PC-3 (cell line): ENCODE results near the gene PDE11A.

Source experiments
- EZH2phosphoT487 ChIP-seq: fragments of 300-600 bp; sonication (generic); IDR thresholded peaks from 2 replicates; pipeline ENCODE4 v1.6.1; 2018; ENCODE audit warnings: mild to moderate bottlenecking, antibody characterized with exemption, low read length, borderline replicate concordance
- TF ChIP-seq, protein P1 (sequence below): fragments of 300-600 bp; sonication (generic); conservative IDR thresholded peaks from 2 replicates; pipeline ENCODE4 v1.5.1; 2017; ENCODE audit warnings: antibody characterized with exemption, low read depth, mild to moderate bottlenecking, low read length

DNA sequence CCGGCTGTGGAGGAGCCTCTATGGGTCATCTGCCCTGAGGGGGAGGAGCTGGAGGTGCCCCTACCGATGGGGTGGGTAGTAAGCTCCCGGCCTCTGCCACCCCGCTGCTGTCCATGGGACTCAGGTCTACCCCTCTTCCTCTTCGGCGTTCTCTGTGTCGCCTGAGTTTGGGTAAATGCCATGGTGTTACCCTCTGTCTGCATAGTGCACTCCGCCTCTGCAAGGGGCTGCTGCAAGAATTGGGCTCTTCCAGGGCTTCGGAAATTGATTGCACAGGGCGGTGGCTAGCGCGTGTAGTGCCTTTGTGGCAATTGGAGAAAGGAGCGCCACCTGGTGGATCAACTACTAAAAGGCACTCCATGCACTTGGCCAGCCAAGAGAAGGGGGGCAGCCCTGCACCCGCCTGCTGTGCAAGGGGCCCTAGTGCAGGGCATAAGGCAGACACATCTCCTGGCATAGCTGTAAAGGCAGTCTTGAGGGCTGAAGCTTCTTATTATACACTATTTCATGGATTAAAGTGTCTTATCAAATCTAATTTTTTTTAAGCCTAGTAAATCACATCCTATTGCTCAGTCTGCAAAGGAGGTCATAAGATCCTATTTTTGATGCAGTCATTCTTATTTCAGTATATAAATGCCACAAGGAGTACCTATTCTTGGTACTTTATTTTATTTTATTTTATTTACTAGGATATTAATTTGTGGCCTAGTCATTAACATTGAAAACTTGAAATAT lies 308.9 kb downstream of the PDE11A start:
- no peak for TF ChIP-seq EZH2phosphoT487
- TF ChIP-seq, protein P1, sequence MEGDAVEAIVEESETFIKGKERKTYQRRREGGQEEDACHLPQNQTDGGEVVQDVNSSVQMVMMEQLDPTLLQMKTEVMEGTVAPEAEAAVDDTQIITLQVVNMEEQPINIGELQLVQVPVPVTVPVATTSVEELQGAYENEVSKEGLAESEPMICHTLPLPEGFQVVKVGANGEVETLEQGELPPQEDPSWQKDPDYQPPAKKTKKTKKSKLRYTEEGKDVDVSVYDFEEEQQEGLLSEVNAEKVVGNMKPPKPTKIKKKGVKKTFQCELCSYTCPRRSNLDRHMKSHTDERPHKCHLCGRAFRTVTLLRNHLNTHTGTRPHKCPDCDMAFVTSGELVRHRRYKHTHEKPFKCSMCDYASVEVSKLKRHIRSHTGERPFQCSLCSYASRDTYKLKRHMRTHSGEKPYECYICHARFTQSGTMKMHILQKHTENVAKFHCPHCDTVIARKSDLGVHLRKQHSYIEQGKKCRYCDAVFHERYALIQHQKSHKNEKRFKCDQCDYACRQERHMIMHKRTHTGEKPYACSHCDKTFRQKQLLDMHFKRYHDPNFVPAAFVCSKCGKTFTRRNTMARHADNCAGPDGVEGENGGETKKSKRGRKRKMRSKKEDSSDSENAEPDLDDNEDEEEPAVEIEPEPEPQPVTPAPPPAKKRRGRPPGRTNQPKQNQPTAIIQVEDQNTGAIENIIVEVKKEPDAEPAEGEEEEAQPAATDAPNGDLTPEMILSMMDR = peak; percentile 87
